ACC112 (cell line): ENCODE results near the gene MLLT10.

Experiments
- H2AFZ ChIP-seq: fragments of 200-600 bp; sonication (generic); one replicate; pipeline ENCODE4 v1.6.0; 2017; ENCODE audit warnings: antibody characterized with exemption, low read length; ENCODE audit not compliant: unreplicated experiment
- H3K27ac ChIP-seq: fragments of 200-600 bp; sonication (generic); 2 replicates; pipeline ENCODE4 v1.5.1; 2014; ENCODE audit warnings: low read depth, mild to moderate bottlenecking, antibody characterized with exemption, low read length, moderate library complexity
- H3K27me3 ChIP-seq: fragments of 200-600 bp; sonication (generic); 2 replicates; pipeline ENCODE4 v1.6.1; 2014; ENCODE audit warnings: mild to moderate bottlenecking, antibody characterized with exemption, low read length, moderate library complexity, mixed read lengths; ENCODE audit not compliant: insufficient read depth
- H3K36me3 ChIP-seq: fragments of 200-600 bp; sonication (generic); 2 replicates; pipeline ENCODE4 v1.6.1; 2016; ENCODE audit warnings: mild to moderate bottlenecking, antibody characterized with exemption, low read length, moderate library complexity, mixed read lengths; ENCODE audit not compliant: insufficient read depth
- H3K4me1 ChIP-seq: fragments of 200-600 bp; sonication (generic); one replicate; pipeline ENCODE4 v1.6.1; 2016; ENCODE audit warnings: low read length, mixed read lengths; ENCODE audit not compliant: insufficient read depth, unreplicated experiment, control insufficient read depth
- H3K4me3 ChIP-seq: fragments of 200-600 bp; sonication (generic); 2 replicates; pipeline ENCODE4 v1.5.1; 2014; ENCODE audit warnings: mild to moderate bottlenecking, low read depth, low read length
- H3K79me2 ChIP-seq: fragments of 200-600 bp; sonication (generic); one replicate; pipeline ENCODE4 v1.6.0; 2016; ENCODE audit warnings: low read length; ENCODE audit not compliant: control insufficient read depth, unreplicated experiment, insufficient read depth

The MLLT10 gene

DNA sequence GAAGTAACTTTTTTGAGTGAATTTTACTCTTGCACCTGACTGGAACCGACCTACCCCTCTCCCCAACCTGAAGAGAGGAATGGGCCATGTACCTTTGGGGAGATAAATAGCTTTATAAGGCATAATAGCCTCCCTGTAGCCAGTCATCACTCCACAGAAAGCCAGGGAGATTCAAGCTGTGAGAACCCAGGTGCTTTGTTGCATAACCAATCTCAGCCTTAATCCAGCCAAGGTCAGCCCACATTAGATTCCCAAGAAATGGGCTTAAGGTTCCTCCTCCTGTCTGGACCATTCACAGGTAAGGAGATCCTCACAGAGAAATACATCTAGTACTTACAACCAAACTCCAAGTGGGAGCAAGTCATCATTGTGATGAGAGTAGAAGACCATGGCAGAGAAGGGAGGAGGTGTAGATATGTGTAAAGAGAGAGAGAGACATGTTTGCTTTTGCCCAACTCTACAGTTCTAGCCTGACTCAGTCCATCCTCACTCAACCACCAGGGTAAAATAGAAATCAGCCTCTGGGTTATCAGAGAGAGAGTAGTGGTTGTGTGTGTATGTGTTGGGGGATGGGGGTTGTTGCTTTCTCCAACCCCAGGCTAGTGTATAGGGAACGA, 32.2 kb upstream of the MLLT10 start:
- Histone ChIP-seq H2AFZ (no peak overlapping the region), H3K4me3 (no peak overlapping the region), H3K4me1 (no peaks in the 10 kb centered on the region), H3K79me2 (no peaks in the 10 kb centered on the region), H3K27me3 (peaks cover 3% of the 10 kb centered on the region; the same call in 1 of the 2 replicates), H3K36me3 (no peaks in the 10 kb centered on the region), H3K27ac (no peak overlapping the region)

DNA sequence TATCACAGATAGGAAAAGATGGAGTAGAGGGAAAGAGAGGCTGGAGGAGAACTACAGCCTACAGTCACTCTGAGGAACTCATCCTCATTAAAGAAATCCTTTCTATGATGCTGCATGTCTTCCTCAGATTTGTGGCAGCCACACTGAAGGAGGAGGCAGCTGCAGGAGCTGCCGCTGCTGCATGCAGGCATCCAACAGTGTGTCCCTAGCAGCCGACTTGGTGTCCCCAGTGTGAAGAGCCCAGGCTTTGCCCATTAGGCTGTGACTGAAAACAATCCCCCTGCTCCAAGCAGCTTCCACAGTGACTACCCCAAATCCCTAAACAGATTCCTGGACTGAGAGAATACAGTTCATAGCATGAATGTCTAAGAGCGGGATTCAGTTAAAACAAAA, 31.7 kb upstream of the MLLT10 start:
- H3K4me1 ChIP-seq: no peaks in the 10 kb centered on the region
- no peaks in the 10 kb centered on the region for H3K36me3 ChIP-seq
- H2AFZ ChIP-seq: no peak overlapping the region
- H3K79me2 ChIP-seq: no peaks in the 10 kb centered on the region
- H3K27ac ChIP-seq: no peak overlapping the region
- no peak overlapping the region for H3K4me3 ChIP-seq
- peaks cover 3% of the 10 kb centered on the region; the same call in 1 of the 2 replicates for H3K27me3 ChIP-seq

DNA sequence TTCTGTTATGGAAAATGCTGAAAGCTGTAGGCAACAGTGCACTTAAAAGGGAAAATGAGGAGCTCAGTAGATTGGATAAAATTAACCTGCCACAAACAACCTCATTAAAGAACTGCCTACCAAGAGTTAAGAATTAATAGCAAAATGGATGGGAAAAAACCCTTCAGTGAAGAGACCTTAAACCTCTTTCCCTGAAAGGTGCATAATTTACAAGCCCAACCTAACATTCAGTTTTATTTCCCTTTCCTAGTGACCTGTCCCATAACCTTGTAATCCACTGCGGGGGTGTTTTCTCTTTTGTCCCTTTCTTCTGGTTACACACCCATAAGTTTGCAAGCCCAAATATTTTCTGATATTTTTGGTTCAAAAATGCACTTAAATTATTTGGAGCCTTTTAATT, 30.5 kb upstream of the MLLT10 start:
- Histone ChIP-seq H3K79me2 (no peaks in the 10 kb centered on the region), H3K27me3 (peaks cover 3% of the 10 kb centered on the region; the same call in 1 of the 2 replicates), H3K36me3 (no peaks in the 10 kb centered on the region), H3K4me3 (no peak overlapping the region), H3K4me1 (no peaks in the 10 kb centered on the region), H3K27ac (no peak overlapping the region), H2AFZ (no peak overlapping the region)

DNA sequence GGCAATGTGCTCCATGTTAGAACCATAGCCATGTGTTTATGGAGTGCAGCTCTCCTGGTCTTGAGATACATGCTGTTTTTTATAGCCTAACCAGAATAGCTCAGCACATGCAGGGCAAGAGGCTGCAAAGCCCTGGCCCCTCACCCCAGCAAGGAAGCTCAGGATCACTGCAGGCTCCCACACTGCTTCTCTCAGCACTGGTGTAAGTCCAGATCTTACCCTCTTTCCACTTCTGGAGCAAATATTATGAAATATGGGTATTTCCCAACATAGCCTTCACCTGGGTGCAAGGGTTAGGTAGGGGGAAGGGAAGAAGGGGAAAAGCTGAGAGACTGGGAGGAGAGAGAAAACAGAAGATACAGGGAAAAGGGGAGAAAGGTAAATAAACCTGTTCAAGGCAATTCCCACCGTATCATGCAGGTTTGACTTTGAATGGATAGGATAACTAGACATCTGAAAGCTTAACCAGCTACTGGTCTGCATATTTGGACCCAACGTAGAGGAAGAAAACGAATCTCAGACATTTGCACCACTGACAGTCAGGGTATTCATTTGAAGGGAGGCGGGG, 28.2 kb upstream of the MLLT10 start:
- Histone ChIP-seq H3K4me3 (no peak overlapping the region), H3K4me1 (peaks cover 8% of the 10 kb centered on the region), H2AFZ (no peak overlapping the region), H3K27me3 (0 out of 2 replicates have a peak, but pooled peaks cover 3% of the 10 kb centered on the region), H3K79me2 (no peaks in the 10 kb centered on the region), H3K36me3 (no peaks in the 10 kb centered on the region), H3K27ac (no peak overlapping the region)

DNA sequence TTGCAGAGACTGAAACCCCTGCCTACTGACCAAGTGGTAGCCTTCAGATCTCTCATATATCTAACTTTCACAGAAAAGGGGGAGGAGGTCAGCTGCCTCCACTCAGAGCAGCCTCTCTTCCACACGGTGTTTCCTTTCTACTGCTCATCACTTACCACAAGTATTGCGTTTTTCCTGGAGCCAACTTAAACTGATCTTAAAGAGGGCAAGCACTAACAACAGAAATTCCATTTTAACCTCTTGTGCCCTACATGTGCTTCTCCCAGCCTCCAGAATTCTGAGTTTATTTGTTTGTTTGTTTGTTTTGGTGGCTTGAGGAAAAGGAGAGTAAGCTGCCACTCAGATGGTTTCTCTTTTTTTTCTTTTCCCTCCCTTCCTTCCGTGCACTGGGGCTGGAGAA, 27.7 kb upstream of the MLLT10 start:
- peaks cover 8% of the 10 kb centered on the region for H3K4me1 ChIP-seq

DNA sequence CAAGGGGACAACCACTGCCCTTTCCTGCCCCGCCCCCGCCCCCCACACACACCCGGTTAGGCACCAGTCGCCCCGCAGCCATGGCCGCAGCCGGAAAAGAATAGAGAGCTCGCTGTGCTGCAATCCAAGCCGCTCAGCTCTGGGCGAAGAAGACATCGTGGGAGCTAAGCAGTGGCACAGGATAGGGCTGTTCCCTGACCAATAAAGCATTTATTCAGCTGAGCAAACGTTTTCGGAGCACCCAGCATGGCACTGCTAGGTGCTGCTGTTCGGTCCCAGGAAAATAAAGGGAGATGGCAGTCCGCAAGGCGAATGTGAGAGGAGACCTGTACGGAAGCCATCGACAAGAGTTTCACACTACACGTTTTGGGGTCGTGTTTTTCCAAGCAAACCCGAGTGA, 26.9 kb upstream of the MLLT10 start:
- Histone ChIP-seq H2AFZ (no peak overlapping the region), H3K36me3 (no peaks in the 10 kb centered on the region), H3K4me3 (no peak overlapping the region), H3K27ac (no peak overlapping the region), H3K27me3 (0 out of 2 replicates have a peak, but pooled peaks cover 3% of the 10 kb centered on the region), H3K4me1 (peaks cover 13% of the 10 kb centered on the region), H3K79me2 (no peaks in the 10 kb centered on the region)

More for the DNA sequence above, 27.7 kb upstream of the MLLT10 start:
- Histone ChIP-seq H3K36me3 (no peaks in the 10 kb centered on the region), H3K4me3 (no peak overlapping the region), H3K27ac (no peak overlapping the region), H3K27me3 (0 out of 2 replicates have a peak, but pooled peaks cover 3% of the 10 kb centered on the region), H2AFZ (no peak overlapping the region), H3K79me2 (no peaks in the 10 kb centered on the region)

DNA sequence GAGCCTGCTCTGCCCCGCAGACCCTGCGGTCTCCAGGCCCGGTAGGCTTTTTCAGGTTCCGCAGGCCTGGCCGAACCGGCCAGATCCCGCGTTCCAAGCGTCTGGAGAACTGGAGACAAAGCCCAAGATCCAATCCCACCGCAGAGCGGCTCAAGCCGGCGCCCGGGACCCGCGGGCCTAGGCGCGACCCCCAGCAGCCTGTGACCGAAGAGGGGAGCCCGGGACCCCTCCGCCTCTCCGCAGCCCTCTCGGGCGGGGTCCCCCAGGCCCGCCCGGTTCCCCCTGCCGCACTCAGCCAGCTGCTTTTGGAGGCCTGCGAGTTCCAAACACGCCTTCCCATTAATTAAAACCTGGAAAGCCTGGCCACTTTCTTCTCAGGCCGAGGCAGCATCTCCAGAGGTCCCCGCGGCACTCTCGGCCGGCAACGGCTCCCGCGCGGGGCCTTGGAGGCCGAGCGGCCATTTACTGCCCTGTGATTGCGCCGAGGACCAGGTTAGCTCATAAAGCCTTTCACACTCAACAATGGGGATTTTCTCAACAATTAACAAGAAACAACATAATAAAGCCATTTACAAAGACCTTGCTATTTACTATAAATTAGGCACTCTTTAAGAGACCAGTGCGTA, 25.2 kb upstream of the MLLT10 start:
- no peak overlapping the region for H3K27ac ChIP-seq
- H3K4me1 ChIP-seq: peaks cover 20% of the 10 kb centered on the region
- H3K79me2 ChIP-seq: no peaks in the 10 kb centered on the region
- H3K36me3 ChIP-seq: no peaks in the 10 kb centered on the region
- 0 out of 2 replicates have a peak, but pooled peaks cover 3% of the 10 kb centered on the region for H3K27me3 ChIP-seq
- no peak overlapping the region for H2AFZ ChIP-seq
- no peak overlapping the region for H3K4me3 ChIP-seq

DNA sequence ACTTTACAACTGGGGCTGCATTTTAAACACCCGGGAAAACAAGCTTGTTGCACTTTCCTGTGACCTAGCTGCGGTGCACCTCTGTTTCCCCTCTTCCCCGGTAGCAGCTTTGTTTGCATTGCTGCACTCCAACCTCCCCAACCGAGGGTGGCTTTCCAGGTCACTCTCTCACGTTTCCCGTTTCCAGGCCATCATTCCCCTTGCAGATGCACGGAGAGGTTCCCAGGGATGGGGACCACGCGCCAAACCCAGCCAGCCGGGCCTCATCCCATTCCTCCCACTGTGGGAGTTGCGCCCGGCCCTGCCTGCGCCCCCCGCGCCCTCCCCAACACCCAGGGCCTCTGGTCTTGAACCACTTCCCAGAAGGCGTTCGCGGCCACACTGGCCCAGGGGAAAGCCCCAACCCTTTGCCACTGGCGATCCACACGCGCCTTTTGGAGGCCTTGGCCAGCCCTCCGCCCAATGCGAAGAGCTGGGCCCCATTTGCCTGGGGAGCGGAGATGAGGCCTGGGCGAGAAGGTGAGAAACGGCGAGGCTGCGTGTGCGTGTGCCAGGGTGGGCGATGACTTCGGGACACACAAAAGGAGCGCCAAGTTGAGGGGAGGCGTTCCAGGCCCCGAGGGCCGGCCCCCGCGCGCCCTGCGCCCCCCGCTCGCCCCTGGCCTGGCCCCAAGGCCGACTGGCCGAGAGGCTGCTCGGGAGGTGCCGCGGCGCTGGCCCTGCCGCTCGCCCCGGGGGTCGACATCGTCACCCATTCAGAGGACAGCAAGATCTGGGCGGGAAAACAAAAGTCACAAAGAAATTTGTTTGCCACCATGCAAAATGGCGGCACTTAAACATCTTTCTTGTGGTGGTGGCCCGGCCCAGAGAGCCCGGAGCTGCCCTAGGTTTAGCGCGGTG, 24.4 kb upstream of the MLLT10 start:
- peaks cover 20% of the 10 kb centered on the region for H3K4me1 ChIP-seq
- no peaks in the 10 kb centered on the region for H3K36me3 ChIP-seq
- no peaks in the 10 kb centered on the region for H3K79me2 ChIP-seq
- H2AFZ ChIP-seq: peak overlapping the region; percentile 87
- no peak overlapping the region for H3K27ac ChIP-seq
- peak overlapping the region; percentile 38 for H3K4me3 ChIP-seq
- H3K27me3 ChIP-seq: no peaks in the 10 kb centered on the region

DNA sequence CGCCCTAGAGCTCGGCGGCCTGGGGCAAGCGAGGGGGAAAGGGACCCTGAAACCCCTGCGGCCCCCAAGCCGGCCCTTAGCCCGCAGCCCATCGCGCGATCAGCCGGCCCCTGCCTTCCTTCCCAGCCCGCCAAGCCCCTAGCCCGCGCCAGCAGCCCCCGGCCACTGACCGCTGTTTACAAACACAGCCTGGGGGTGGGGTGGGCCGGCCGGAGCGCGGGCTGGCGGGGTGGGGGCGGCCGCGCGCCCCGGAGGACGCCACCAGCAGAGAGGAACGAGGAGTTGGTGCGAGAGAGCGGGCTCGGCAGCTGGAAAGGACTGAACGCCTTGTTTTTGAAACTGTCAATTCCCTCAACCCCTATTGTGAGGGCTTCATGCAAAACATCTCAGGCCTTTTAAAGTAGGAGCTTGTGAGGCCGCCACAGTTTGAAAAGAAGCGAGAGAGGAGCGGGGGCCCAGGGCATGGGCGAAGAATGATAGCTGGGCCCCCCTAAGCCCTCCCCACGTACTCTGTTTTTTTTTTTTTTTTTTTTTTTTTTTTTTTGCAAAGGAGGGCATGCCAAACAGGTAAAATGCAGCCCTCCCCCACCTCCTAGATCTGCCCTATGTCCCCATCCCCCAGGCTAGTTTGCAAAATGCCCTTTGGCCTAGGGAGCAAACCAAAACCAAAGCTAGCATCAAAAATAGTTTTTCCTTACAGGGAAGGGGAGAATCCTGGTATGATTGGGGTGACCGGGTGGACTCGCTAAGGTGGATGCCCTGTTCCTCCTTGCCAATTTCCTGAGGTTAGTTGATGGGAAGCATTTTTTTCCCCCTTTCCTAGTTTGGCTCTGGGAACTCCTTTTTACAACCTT, 23.6 kb upstream of the MLLT10 start:
- peak overlapping the region; percentile 87 for H2AFZ ChIP-seq
- no peaks in the 10 kb centered on the region for H3K27me3 ChIP-seq
- peaks cover 20% of the 10 kb centered on the region for H3K4me1 ChIP-seq
- no peaks in the 10 kb centered on the region for H3K79me2 ChIP-seq
- peak overlapping the region; percentile 38 for H3K4me3 ChIP-seq
- no peak overlapping the region for H3K27ac ChIP-seq
- H3K36me3 ChIP-seq: no peaks in the 10 kb centered on the region

DNA sequence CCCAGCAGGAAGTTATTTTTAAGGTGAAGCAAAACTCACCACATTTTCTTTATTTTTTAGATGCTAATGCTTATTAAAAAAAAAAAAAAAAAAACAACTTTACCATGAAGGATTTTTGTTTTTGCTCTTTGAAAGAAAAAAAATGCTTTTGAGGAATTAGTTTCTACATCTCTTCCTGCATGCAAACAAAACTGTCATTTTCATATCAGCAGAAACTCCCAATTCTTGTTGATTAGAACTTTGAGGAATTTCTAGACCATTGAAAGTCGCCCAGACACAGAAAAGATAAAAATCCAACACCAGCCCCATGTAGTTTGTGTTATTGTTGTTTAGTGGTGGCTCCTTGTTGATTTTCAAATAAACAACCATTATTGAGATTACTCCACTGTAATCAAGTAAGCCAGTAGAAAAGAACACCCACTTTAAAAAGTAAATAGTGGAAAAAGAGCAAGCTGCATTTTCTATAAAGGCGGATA, 22.9 kb upstream of the MLLT10 start:
- Histone ChIP-seq H3K27me3 (no peaks in the 10 kb centered on the region), H3K36me3 (no peaks in the 10 kb centered on the region), H3K4me3 (no peak overlapping the region), H3K4me1 (peaks cover 25% of the 10 kb centered on the region), H3K79me2 (no peaks in the 10 kb centered on the region), H3K27ac (no peak overlapping the region), H2AFZ (no peak overlapping the region)
